NCI-H774 (cell line): ENCODE measurements around the gene HIPK2.

Source experiments
- DNase-seq: peaks from one replicate; lab custom pipeline; 2025; lab: John Stamatoyannopoulos, UW

Gene HIPK2

DNA sequence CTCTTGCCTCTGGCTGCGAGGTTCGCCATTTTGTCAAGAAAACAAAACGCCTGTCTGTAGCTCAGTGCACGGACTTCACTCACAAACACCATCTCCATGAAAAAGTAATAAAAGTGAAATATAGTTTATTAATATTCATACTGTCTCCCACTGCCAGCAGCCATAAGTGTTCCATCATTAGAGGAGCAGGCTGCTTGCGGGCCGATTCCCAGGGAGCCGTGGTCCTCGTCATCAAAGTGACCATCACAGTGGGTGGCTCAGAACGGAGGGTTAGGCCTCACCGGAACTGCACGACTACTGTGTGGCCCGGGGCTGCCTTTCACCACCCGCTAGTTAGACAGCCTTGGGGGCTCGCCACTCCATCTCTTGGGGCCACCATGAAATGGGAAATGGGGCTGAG is 82.7 kb downstream of the HIPK2 start:
- DNase-seq = no peak

DNA sequence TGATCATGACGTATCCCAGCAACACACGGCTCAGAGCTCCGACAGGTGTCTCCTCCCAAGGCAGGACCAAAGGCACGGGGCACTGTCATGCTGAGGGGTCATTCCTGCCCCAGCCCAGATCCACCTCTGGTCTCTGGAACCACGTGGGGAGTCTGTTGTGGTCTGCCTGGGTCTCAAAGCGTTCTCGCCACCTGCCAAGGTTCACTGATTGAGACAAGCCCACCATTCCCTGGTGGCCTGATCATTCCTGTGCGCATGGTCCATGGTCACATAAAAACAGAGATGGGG is 83.5 kb downstream of the HIPK2 start:
- DNase-seq = no peak

DNA sequence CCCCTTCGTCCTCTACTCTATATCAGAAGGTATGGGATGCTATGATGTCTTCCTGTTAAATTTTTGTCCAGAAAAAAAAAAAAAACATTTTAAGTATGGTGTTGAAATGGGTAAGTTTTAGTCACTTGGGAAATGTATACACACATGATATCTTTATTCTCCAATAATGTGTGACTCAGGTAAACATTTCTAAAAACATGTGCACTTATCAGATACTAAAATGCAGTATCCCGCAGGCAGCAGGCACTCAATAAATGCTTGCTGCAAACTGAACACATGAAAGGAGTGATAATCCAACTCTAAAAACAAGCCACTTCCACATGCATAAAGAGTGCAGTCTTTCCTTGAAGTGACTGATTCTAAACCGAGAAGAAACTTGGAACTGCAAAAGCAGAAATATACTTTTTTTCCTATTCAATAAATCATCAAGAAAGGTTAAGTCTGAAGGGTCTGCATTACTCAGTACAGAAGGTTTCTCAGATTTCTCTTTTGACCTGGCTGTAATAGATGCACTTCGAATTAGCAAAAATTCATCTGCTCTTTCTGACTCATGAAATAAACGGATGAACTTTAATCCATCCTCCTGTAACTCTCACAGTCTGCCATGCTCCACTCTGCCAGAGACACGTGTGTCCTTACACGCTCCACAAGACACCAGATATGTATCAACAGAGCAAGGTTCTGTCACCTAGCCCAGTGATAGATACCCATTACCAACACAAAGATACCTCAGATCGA is 84.0 kb downstream of the HIPK2 start:
- DNase-seq = no peak

DNA sequence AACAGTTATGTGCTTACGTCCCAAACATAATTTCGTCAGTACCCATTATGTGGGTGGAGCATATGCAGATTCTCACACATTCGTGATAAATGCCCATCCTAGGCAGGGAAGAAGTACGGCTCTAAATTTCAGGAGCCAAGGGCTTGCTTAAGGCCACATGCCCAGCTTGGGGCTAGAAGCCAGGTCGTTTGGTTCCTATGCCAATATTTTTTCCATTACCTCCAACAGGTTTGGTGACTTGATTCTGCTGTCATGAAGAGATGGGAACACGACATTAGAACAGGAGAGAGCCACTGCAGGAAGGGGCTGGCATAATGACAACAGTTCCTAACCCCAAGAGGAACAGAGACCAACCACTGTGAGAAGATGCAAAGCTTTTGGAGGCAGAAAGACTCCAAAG is 85.1 kb downstream of the HIPK2 start:
- no peak for DNase-seq

DNA sequence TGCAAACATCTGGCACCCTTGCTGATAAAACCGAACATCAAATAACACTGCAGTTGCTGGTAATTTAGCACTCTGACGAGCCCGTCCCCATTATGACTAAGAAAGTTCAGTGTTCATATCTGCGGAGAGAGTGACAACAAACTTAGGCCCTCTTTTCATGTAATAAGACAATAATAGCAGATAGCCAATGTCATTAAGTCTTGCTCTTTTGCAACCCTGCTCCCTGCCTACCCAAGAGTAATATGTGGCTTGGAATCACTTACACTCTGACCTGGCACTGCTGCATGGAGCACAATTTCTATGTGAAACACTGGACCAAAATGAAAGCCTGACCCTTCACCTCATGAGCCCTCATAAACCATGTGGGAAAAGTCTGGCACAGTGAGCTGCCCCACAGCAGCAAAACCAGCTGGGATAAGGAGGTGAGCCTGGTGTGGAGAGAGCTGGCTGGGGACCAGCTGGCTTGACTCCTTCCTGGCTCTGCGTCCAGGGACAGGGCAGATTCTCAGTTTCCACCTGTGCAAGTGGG is 86.5 kb downstream of the HIPK2 start:
- DNase-seq = no peak

DNA sequence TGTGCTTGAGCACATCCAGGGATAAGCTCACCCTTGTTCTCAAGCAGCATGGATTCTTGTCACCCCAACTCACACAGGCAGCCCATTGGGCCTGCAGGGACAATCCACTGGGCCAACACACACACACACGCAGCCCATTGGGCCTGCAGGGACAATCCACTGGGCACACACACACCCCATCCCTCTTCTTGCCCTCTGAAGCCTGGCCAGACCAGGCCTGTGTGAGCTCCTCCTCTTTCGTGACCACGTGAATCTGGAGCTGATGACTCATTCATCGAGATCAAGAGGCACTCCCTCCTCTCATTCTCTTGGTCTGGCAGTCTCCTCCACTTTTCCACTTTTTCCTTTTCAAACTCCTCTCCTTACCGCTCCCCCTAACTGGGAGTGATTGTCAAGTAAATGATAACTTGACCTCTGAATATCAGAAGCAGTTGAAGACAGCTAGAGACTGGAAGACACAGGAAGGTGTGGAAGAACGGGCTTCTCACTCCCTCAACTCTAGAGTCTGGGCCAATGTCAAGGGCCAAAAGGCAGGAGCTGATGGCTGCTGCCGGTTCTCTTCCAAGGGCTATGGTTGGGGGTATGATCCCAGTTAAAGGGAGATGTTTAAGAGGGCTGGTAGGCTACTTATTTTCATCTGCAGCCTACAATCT is 89.7 kb downstream of the HIPK2 start:
- DNase-seq = no peak

DNA sequence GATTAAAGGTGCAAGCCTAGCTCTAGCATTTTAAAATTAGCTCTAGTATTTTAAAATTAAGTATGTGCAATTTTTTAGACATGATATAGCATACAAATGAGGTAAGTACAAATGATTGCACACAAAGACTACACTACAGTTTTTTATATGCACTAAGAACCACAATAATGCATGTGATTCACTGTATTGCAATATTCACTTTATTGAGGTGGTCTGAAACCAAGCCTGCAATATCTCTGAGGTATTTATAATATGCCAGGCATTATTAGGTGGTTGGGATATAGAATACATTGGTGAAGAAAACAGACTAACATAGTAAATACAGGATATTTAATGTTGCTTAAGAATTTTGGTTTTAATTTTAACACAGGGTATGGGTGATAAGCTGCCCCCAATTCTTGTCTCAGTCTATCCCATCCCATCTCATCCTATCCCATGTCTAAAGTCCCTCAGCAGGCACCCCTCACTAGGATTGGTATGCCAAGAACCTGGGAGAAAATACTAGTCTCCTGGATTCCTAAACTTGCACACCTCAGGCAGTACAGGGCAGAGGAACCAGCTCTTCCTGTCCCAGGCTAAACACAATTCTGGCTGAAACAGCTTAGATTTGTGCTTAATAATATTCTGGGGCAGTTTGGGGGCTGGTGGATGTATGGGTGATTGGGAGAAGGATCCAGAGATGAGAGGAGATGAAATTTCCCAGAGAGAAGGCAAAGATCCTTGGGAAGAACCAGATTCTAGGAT is 90.4 kb downstream of the HIPK2 start:
- DNase-seq = no peak

DNA sequence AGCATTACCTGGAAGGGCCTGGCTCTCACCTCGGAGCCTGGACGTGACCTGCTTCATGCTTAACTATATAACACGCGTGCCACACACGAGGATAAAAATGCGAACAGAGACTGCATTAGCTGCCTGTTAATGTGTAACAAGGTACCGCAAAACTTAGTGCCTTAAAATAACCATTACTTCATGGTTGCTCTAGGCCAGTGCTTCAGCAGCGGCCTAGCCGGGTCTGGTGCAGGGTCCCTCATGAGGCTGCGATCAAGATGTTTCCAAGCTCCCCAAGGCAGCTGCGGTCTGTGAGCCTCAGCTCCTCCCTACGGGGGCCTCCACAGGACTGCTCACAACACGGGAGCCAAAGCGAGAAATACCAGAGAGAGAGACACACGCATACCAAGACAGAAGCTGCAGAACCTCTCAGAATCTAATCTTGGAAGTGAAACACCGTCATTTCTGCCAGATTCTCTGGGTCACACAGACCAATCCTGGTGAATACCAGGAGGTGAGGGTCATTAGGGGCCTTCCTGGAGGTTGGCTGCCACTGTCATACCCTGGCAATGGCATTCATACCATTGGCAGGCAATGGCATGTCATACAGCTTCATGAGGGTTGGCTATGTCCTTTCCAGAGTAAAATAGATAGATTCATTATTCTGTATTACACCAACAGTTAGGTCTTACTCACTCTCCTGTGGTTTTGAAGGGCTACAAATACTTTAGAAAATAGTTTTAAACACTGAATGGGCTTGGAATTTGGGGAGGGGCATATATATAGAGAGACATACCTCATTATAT is 94.5 kb downstream of the HIPK2 start:
- no peak for DNase-seq

DNA sequence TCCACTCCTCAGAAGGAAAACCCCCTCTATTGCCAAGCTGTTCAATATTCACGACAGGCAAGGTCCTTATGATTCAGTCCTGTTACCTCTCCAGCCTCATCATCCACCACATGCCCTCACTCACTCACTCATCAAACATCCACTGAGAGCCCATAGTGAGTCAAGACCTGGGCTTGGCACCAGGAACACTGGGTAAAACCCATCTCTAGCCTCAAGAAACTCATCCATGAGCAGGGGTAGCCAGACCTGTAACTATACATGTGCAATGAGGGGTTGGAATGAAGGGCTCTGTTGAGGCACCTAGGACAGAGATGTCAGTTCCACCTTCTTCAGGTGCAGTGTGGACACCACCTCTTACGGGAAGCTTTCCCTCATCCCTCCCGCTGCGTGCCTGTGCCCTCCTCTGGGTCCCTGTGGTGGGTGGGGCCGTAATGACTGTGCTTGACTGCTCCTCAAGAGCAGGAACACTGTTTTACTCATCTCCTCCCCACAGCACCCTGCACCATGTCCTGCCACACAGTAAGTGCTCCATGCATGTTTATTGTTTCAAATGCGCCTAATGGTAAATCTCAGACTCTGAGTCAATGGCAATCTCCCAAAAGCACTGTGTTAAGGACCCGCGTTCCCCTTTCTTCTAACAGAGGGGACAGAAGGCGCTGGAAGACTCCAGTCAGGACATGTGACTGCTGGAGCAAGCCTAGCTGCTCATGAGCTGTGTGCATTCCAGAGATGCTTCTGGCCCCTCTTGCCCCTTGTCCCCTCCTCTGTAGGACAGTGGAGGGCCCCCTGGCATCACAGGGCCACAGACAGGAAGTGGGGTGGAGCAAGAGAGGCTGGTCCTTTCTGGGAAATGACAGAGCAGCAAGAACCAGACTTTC is 95.4 kb downstream of the HIPK2 start:
- no peak for DNase-seq

DNA sequence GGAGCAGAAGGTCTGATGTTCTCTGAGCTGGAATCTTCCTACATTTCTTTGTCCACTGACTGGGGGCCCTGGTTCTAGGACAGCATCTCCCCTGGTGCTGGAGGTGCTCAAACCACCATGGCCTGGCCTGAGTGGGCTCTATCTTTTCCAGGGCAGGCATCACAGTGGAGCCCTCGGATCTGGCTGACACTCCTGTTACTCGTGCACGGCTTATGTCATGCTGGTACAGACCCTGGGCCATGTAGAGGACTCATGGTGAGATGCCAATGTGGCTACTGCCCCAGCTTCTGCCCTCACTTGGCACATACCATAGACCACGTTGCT is 96.0 kb downstream of the HIPK2 start:
- DNase-seq = no peak

DNA sequence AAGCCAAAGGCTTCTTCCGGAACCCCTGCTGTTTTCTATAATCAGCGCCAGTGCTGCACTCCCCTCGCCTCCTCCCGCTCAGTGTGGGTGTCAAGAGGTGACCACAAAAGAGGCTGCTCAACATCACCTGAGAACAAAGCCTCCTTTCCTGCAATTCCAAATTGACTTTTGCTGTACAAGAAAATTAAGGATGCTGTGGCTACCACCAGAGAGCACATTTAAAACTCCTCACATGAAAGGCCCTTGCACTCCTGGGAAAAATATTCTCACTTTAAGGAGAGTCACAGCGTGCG is 96.4 kb downstream of the HIPK2 start:
- DNase-seq = no peak

DNA sequence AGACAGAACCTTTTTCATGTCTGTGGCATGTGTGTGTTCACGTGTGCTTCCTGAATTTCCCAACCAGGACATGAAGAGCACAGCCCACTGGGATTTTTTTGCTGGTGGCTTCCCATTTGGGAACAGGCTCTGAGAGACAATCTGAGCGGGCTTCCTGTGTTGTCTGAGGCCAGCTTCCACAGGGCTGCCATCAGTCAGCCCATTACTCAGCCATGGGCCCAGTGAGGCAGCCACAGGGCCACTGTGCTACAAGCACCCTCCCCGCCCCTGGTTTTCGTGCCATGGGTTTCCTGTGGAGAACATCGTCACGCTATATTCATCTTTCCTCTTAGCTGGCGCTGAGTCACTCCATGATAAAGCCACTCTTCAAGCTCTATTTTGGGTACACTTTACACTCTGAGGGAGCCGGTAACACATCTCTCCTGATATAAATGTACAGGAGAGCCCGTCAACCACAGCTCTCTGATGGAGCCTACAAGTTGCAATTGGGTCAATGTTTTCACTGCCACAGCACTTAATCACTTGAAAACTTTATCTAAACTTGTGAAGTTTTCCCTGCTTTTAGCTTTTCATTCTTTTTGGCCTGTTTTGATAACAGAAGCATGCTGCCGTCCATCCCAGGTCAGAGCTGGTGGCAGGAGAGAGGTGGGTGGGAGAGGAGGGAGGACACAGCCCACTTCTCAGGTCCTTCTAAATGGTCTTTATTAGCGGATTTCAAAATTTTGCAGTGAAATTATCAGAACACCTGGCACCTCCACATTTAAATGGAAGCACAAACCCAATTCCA is 96.9 kb downstream of the HIPK2 start:
- no peak for DNase-seq

DNA sequence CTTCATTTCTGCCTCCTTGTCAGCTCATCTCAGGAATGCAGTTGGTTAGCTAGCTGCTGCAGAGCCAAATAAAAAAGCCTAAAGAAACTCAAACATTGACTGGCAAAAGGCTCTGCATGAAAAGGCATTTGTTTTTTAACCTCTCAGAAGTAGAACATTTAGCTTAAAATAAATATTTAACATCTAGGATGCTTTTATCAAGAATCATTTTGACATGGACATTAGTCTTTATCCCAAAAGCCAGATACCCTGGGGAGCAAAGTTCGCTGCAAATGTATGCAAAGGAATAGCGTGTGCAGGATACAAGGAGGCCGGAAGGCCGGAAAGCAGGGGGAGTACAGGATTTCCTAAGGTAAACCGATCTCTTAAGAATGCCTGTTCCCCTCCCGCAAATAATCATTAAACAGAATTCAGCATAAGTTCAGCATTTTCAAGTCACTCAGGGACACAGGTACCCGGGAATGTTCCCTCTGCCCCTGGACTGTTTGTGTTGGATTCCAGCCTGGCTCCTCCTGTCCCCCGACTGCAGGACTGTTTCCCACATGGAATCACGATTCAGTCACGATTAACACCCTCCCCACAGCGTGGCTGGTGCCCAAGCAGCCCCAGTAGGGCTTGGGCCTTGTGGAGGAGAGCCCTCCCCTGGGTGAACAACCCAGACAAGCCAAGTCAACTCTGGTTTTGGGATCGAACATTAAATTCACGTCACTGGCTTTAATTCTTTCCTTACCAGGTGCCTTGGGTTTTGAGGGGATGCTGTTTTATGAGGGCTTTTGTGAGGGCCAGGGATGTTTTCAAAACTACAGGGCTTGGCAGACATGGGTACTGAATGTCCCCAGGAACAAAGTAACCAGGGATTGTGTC is 97.8 kb downstream of the HIPK2 start:
- no peak for DNase-seq

DNA sequence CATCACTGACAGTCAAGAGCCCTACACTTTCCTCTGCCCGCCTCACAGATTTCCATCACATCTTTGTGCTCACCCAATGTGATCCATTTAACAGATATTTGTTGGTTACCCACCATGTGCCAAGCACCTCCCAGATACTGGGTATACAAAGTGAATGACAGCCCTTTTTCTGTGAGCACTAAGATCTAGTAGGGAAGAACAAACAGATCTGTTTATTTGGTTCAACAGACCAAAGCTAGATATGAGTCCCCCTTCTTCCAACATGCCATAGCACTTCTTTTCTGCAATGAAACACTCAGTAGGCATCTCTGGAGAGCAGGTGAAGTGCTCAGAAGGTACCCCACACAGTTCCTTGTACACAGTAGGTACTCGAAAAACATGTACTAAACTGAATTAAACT is 101.4 kb downstream of the HIPK2 start:
- no peak for DNase-seq

DNA sequence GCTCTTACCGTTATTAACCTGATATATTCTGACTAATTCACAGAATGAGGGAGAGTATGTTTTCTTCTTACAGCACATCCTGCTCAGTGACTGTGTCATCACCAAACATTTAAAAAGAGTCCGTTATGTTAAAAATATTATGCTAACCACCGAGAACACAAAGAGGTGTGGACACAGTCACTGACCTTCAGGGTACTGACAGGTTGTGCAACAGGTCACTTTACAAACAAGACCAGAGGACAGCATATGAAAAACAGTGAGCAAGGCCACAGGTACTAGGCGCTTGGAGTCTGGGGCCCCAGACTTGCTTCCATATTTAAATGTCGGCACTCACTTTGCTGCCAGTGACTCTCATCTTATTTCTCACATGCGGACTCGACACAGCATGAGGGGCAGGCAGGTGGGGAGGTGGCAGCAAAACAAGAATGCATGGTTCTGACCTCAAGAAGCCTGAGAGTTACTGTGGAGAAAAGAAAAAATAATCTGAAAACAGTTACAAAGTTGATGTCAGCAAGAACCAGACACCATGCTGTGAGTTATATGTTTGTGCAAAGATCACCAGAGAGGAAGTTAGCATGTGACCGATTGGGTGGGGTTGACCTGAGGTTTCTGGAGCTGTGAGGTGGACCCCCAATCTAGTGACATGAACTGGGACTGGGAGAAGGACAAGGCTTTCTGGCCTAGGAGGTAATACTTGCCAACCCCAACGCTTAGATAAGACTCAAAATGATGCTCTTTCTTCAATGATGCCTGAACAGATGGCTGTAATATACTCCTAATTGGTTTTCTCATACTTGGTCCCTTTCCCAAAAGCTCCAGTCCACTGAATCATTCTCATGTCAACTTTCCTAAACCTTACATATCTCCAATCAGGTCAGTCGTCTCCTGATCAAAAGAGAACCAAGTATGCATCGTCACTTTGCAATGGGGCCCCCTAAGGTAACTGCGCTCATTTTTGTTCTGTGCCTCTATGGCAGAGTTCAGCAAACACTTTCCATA is 102.4 kb downstream of the HIPK2 start:
- DNase-seq = no peak

DNA sequence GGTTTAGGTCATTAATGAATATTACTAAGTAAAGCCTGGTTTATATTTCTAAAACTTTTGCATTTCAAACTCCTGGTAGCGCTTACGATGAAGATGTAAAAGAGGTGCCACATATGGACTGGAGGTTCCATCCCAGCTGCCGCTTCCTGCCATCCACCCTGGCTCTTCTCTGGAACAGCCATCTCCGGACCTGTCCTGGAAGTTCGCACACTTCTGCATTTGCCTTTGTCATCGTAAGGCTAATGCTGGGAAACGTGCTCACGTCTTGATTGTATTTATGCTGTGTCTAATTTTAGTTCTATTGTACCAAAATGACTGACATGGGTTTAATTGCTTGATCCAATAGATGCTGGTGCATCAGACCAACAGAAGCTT is 103.1 kb downstream of the HIPK2 start:
- no peak for DNase-seq

DNA sequence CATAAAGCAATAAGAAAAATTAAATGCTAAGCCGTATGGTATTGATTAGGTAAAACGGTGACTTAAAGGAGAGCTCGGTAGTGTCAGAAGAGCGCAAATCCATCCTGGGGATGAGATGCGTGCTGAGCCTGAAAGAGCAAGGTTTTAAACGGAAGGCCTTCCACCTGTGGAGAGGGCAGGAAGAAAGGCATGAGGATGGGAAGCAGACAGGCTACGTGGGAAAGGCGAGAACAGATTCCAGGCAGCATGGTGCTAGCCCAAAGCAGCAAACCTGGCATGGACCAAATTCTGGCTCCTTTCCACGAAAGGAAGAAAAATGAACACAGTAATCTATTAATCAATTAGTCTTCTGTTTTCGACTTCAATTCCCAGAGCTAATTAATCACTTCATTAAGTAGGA is 103.5 kb downstream of the HIPK2 start:
- DNase-seq = no peak

DNA sequence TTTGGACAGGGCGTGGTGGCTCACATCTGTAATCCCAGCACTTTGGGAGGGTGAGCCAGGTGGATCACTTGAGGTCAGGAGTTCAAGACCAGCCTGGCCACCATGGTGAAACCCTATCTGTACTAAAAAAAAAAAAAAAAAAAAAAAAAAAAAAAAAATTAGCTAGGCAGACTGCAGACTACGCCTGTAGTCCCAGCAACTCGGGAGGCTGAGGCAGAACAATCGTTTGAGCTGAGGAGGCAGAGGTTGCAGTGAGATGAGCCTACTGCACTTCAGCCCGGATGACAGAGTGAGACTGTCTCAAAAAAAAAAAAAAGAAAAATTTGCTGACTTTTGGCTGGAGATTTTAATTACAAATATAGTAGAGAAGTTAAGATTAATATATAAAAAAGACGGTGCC is 104.0 kb downstream of the HIPK2 start:
- no peak for DNase-seq

DNA sequence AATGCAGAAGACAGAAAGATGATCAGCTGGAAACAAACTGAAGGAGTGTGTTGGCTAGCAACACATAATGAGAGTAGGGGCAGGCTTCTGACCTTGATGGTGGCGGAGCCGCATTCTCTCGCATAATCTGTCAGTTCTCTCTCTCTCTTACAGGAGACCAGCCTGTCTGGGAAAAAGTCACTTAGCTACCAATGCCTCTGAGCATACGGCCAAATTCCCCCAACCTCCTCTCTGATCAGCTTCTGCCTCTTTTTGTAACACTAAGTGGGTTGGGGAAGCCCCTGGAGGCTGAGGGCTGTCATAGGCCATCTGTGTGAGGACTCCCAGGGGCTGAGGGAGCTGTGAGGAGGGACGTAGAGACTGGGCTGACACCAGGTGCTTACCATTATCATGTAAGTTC is 104.6 kb downstream of the HIPK2 start:
- DNase-seq = no peak
